Measurements from ENCODE around the gene UNC13C.

UNC13C gene

GRCh38 chr15:54026258-54026657, 48.0 kb downstream of the UNC13C start:
- DNase-seq, result no peak

GRCh38 chr15:54026891-54027290, 48.6 kb downstream of the UNC13C start:
- DNase-seq, result no peak

- DNase-seq, result no peak
Measured at GRCh38 chr15:54029081-54029480, 50.8 kb downstream of the UNC13C start.

GRCh38 chr15:54032066-54032465, 53.8 kb downstream of the UNC13C start:
- DNase-seq, result no peak

- no peak for DNase-seq
Measured at GRCh38 chr15:54033356-54033860, 55.2 kb downstream of the UNC13C start.

GRCh38 chr15:54033869-54034458, 55.7 kb downstream of the UNC13C start:
- no peak for DNase-seq

GRCh38 chr15:54035616-54036015, 57.4 kb downstream of the UNC13C start:
- DNase-seq, result no peak

GRCh38 chr15:54045397-54045796, 67.2 kb downstream of the UNC13C start:
- no peak for DNase-seq

- DNase-seq, result no peak
Measured at GRCh38 chr15:54046093-54046492, 67.9 kb downstream of the UNC13C start.

GRCh38 chr15:54064365-54064764, 86.1 kb downstream of the UNC13C start:
- DNase-seq, result no peak

- no peak for DNase-seq
Measured at GRCh38 chr15:54066403-54066802, 88.2 kb downstream of the UNC13C start.

GRCh38 chr15:54082836-54083492, 104.7 kb downstream of the UNC13C start:
- peak; percentile 11 for DNase-seq

- DNase-seq, result no peak
Measured at GRCh38 chr15:54083501-54083900, 105.3 kb downstream of the UNC13C start.

GRCh38 chr15:54083991-54084390, 105.8 kb downstream of the UNC13C start:
- DNase-seq, result no peak

GRCh38 chr15:54088837-54089236, 110.6 kb downstream of the UNC13C start:
- no peak for DNase-seq

GRCh38 chr15:54089776-54090175, 111.5 kb downstream of the UNC13C start:
- no peak for DNase-seq

- no peak for DNase-seq
Measured at GRCh38 chr15:54091651-54092050, 113.4 kb downstream of the UNC13C start.

GRCh38 chr15:54094661-54095060, 116.4 kb downstream of the UNC13C start:
- no peak for DNase-seq

GRCh38 chr15:54097019-54097418, 118.8 kb downstream of the UNC13C start:
- DNase-seq, result no peak

GRCh38 chr15:54099010-54099409, 120.8 kb downstream of the UNC13C start:
- no peak for DNase-seq

- no peak for DNase-seq
Measured at GRCh38 chr15:54101664-54102270, 123.5 kb downstream of the UNC13C start.

- no peak for DNase-seq
Measured at GRCh38 chr15:54102704-54103103, 124.5 kb downstream of the UNC13C start.

- DNase-seq, result no peak
Measured at GRCh38 chr15:54109014-54109413, 130.8 kb downstream of the UNC13C start.

GRCh38 chr15:54119051-54119450, 140.8 kb downstream of the UNC13C start:
- no peak for DNase-seq
